ENCODE data around the gene TBC1D13. TPM values are rescaled to one million over a fixed set of nuclear protein-coding genes. Genes with fewer than 3 reads are reported as not detected.

The TBC1D13 gene
- total RNA-seq, 3 donors from 2014 or later (not counting 1 experiment from before 2014, with no cell fraction given) = 31.5 to 34.5 (median 33.7) TPM

- Mint-ChIP-seq H3K27me3 (ENCODE audit: low read depth in 2 of 2) (no peaks in the 10 kb centered on the region), H3K27ac (no peak overlapping the region), H3K4me1 (peaks cover 18 to 25% of the 10 kb centered on the region in 2 donors), H3K4me3 (peak overlapping the region; percentile 45), H3K36me3 (no peaks in the 10 kb centered on the region), H3K9me3 (no peaks in the 10 kb centered on the region)
- WGBS (ENCODE audit: insufficient coverage) = 94% methylated on average over 24 of the region's 24 CpGs
- no peaks in the 10 kb centered on the region for H3K27me3 ChIP-seq (ENCODE audit: control insufficient read depth, insufficient read depth, low read length)
- no peak for TF ChIP-seq CTCF (IDR thresholded peaks at IDR 0.05)
- intact Hi-C loops (cut with micrococcal nuclease) = no loop called here
- no peak overlapping the region for H3K27ac ChIP-seq (ENCODE audit: low read length)
- ATAC-seq = no peak
- no peak overlapping the region for H3K4me3 ChIP-seq (ENCODE audit: low read length)
- no peaks in the 10 kb centered on the region for H3K9me3 ChIP-seq (ENCODE audit: control insufficient read depth, insufficient read depth, low read length)
- peaks cover 19% of the 10 kb centered on the region for H3K4me1 ChIP-seq (ENCODE audit: control insufficient read depth, insufficient read depth, low read length)
- no peak for DNase-seq
- H3K36me3 ChIP-seq (ENCODE audit: control insufficient read depth, insufficient read depth, low read length) = peaks cover 27% of the 10 kb centered on the region
Observed at GRCh38 chr9:128820665-128821583, 33.9 kb downstream of the TBC1D13 start.

GRCh38 chr9:128821584-128822406 is 34.7 kb downstream of the TBC1D13 start:
- 93% methylated on average over 16 of the region's 16 CpGs for WGBS (ENCODE audit: insufficient coverage)
- H3K4me3 ChIP-seq (ENCODE audit: low read length) = no peak overlapping the region
- no peak for TF ChIP-seq CTCF (IDR thresholded peaks at IDR 0.05)
- intact Hi-C loops (cut with micrococcal nuclease) = no loop called here
- Mint-ChIP-seq H3K27me3 (ENCODE audit: low read depth in 2 of 2) (no peaks in the 10 kb centered on the region), H3K4me3 (peak overlapping the region; percentile 45), H3K9me3 (no peaks in the 10 kb centered on the region), H3K27ac (no peak overlapping the region), H3K4me1 (peaks cover 18 to 25% of the 10 kb centered on the region in 2 donors), H3K36me3 (no peaks in the 10 kb centered on the region)
- no peaks in the 10 kb centered on the region for H3K9me3 ChIP-seq (ENCODE audit: control insufficient read depth, insufficient read depth, low read length)
- no peaks in the 10 kb centered on the region for H3K27me3 ChIP-seq (ENCODE audit: control insufficient read depth, insufficient read depth, low read length)
- DNase-seq (no peak), ATAC-seq (no peak)
- peaks cover 35% of the 10 kb centered on the region for H3K36me3 ChIP-seq (ENCODE audit: control insufficient read depth, insufficient read depth, low read length)
- H3K27ac ChIP-seq (ENCODE audit: low read length) = no peak overlapping the region
- H3K4me1 ChIP-seq (ENCODE audit: control insufficient read depth, insufficient read depth, low read length) = peaks cover 19% of the 10 kb centered on the region

GRCh38 chr9:128822407-128823042 is 35.5 kb downstream of the TBC1D13 start:
- Mint-ChIP-seq H3K4me3 (no peak overlapping the region), H3K9me3 (no peaks in the 10 kb centered on the region), H3K27me3 (ENCODE audit: low read depth in 2 of 2) (no peaks in the 10 kb centered on the region), H3K36me3 (no peaks in the 10 kb centered on the region), H3K4me1 (peaks cover 18 to 25% of the 10 kb centered on the region in 2 donors), H3K27ac (no peak overlapping the region)
- TF ChIP-seq CTCF (IDR thresholded peaks at IDR 0.05) = no peak
- ATAC-seq (no peak), DNase-seq (no peak)
- H3K4me3 ChIP-seq (ENCODE audit: low read length) = no peak overlapping the region
- H3K27ac ChIP-seq (ENCODE audit: low read length) = no peak overlapping the region
- H3K9me3 ChIP-seq (ENCODE audit: control insufficient read depth, insufficient read depth, low read length) = no peaks in the 10 kb centered on the region
- intact Hi-C loops (cut with micrococcal nuclease) = no loop called here
- peaks cover 41% of the 10 kb centered on the region for H3K36me3 ChIP-seq (ENCODE audit: control insufficient read depth, insufficient read depth, low read length)
- no peaks in the 10 kb centered on the region for H3K27me3 ChIP-seq (ENCODE audit: control insufficient read depth, insufficient read depth, low read length)
- peaks cover 19% of the 10 kb centered on the region for H3K4me1 ChIP-seq (ENCODE audit: control insufficient read depth, insufficient read depth, low read length)
- 96% methylated on average over 22 of the region's 22 CpGs for WGBS (ENCODE audit: insufficient coverage)
